Measurements from ENCODE around the gene UGCG. TPM values are rescaled to one million over a fixed set of nuclear protein-coding genes. Genes with fewer than 3 reads are reported as not detected.

The UGCG gene
- total and polyA plus RNA-seq, 2 of the 8 experiments (the other 6 are each of a cell fraction or from before 2014, with no cell fraction given): 14.9 to 34.0 TPM

DNA sequence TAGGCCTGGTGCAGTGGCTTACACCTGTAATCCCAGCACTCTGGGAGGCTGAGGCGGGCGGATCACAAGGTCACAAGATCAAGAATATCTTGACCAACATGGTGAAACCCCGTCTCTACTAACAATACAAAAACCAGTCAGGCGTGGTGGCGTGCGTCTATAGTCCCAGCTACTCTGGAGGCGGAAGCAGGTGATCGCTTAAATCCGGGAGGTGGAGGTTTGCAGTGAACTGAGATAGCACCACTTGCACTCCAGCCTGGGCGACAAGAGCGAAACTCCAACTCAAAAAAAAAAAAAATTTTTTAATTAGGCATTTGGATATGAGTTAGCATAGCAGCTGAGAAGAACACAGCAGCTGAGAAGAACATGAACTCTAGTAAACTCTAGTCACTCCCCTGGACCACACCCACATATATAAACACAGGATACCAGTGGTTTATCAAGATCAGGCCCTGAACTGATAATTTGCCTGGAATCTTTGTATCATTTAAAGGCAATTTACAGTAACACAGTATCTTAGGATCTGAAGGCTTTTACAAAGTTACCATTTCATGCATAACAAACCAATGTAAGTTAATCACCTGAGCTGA lies 4.6 kb upstream of the UGCG start:
- Histone ChIP-seq H3K27me3 (replicated peaks in 1 of 4; ENCODE audit: control insufficient read depth in 3 of 4, extremely low read depth in 1 of 4, insufficient read depth in 3 of 4, low read length in 3 of 4) (no peaks in the 10 kb centered on the region), H2BK120ac (replicated peaks; ENCODE audit: low read depth, low read length) (no peak overlapping the region), H2BK15ac (ENCODE audit: low read length) (no peak overlapping the region), H2BK12ac (ENCODE audit: low read depth, low read length) (no peak overlapping the region), H4K20me1 (replicated peaks in 1 of 2; ENCODE audit: control insufficient read depth in 1 of 2, insufficient read depth in 2 of 2, low read length in 2 of 2) (peaks cover 0 to 4% of the 10 kb centered on the region in 2 experiments), H3K56ac (replicated peaks; ENCODE audit: insufficient read length, low read depth, low read length) (no peak overlapping the region), H3K9me3 (ENCODE audit: insufficient read depth in 2 of 2, low read depth in 1 of 2, low read length in 1 of 2) (no peaks in the 10 kb centered on the region; a peak in 1 of 4 replicates), H2BK5ac (ENCODE audit: low read depth, low read length) (no peak overlapping the region), H3K79me1 (ENCODE audit: low read depth, low read length) (no peaks in the 10 kb centered on the region), H3K36me3 (ENCODE audit: control insufficient read depth in 2 of 4, insufficient read depth in 4 of 4, low read length in 3 of 4) (no peaks in the 10 kb centered on the region), H3K9ac (replicated peaks in 1 of 4; ENCODE audit: extremely low read depth in 1 of 4, low read depth in 3 of 4, low read length in 3 of 4) (no peak overlapping the region), H3K23me2 (ENCODE audit: low read depth, low read length) (peaks cover 5% of the 10 kb centered on the region; the same call in 1 of the 2 replicates), H2AK5ac (ENCODE audit: low read depth, low read length) (no peak overlapping the region), H3K14ac (ENCODE audit: insufficient read length) (no peak overlapping the region), H4K91ac (replicated peaks; ENCODE audit: insufficient read length, low read length) (no peak overlapping the region), H3K27ac (ENCODE audit: low read depth, low read length) (no peak overlapping the region), H4K8ac (ENCODE audit: extremely low read depth, insufficient read depth, low read length) (no peak overlapping the region), H3K18ac (ENCODE audit: extremely low read depth, low read length) (no peak overlapping the region), H3K4me1 (replicated peaks in 1 of 4; ENCODE audit: control insufficient read depth in 3 of 4, insufficient read depth in 4 of 4, low read length in 3 of 4) (peaks cover 0 to 3% (median 0%) of the 10 kb centered on the region in 4 experiments; a peak in 1 of 7 replicates), H3K4me3 (ENCODE audit: extremely low read depth in 1 of 4, insufficient read depth in 2 of 4, low read depth in 3 of 4, low read length in 4 of 4) (no peak overlapping the region), H3K23ac (ENCODE audit: insufficient read length) (no peak overlapping the region), H3K4me2 (ENCODE audit: insufficient read depth in 1 of 2, low read depth in 2 of 2, low read length in 2 of 2) (no peak overlapping the region), H4K5ac (ENCODE audit: insufficient read length, low read depth, low read length) (no peak overlapping the region), H3K4ac (replicated peaks; ENCODE audit: insufficient read length, low read depth, low read length) (no peak overlapping the region), H2BK20ac (ENCODE audit: low read length) (no peak overlapping the region), H3K79me2 (ENCODE audit: control insufficient read depth in 1 of 2, insufficient read depth in 2 of 2, low read length in 2 of 2) (no peaks in the 10 kb centered on the region), H2AFZ (ENCODE audit: low read length) (no peak overlapping the region)
- 87% methylated on average over 11 of the region's 11 CpGs; no CpG with 5 or more reads in 1 of the 2 experiments for WGBS, 2 experiments (ENCODE audit: extremely low coverage in 1 of 2, insufficient coverage in 1 of 2, insufficient read length in 1 of 2, insufficient replicate concordance in 2 of 2, low coverage in 1 of 2, low lambda C conversion rate in 2 of 2, missing lambda C conversion rate in 1 of 2)
- FAIRE-seq (no peak), DNase-seq (ENCODE audit: low read depth in 1 of 2, low spot score in 2 of 2) (no peak)
- ChIA-PET CTCF (ENCODE audit: partially characterized antibody) (interaction anchor here (0.6 kb wide), 1 partner anchor 172 kb away, joined by 4 read pairs; no protein-coding TSS in a partner anchor), POLR2A (ENCODE audit: partially characterized antibody) (no interaction called here)
- TF ChIP-seq SUZ12 (IDR thresholded peaks at IDR 0.05; ENCODE audit: low read length) (no peak), NANOG (IDR thresholded peaks at IDR 0.05; ENCODE audit: insufficient read depth, low read depth, low read length, poor library complexity, severe bottlenecking) (no peak), KDM4A (IDR thresholded peaks at IDR 0.05; ENCODE audit: low read depth, low read length, severe bottlenecking) (no peak), EZH2 (IDR thresholded peaks at IDR 0.05; ENCODE audit: low read depth, low read length, severe bottlenecking) (no peak), TEAD4 (IDR thresholded peaks at IDR 0.05; ENCODE audit: low read depth, low read length) (no peak), MAFK (IDR thresholded peaks at IDR 0.05; ENCODE audit: low read depth, low read length) (no peak), RXRA (IDR thresholded peaks at IDR 0.05; ENCODE audit: insufficient read depth, low read depth, low read length) (no peak), HDAC2 (IDR thresholded peaks at IDR 0.05; ENCODE audit: borderline replicate concordance in 1 of 2, low read depth in 2 of 2, low read length in 2 of 2) (no peak), SP4 (IDR thresholded peaks at IDR 0.05; ENCODE audit: low read length) (no peak)
- TF ChIP-seq, protein P1, sequence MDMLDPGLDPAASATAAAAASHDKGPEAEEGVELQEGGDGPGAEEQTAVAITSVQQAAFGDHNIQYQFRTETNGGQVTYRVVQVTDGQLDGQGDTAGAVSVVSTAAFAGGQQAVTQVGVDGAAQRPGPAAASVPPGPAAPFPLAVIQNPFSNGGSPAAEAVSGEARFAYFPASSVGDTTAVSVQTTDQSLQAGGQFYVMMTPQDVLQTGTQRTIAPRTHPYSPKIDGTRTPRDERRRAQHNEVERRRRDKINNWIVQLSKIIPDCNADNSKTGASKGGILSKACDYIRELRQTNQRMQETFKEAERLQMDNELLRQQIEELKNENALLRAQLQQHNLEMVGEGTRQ (IDR thresholded peaks at IDR 0.05; ENCODE audit: low read length): no peak
- TF ChIP-seq, protein P2, sequence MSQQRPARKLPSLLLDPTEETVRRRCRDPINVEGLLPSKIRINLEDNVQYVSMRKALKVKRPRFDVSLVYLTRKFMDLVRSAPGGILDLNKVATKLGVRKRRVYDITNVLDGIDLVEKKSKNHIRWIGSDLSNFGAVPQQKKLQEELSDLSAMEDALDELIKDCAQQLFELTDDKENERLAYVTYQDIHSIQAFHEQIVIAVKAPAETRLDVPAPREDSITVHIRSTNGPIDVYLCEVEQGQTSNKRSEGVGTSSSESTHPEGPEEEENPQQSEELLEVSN (IDR thresholded peaks at IDR 0.05): no peak

Data from H1 (cell line).